ENCODE data around the gene UNC79.

UNC79 gene

GRCh38 chr14:93606091-93606490 lies 175.4 kb downstream of the UNC79 start:
- ChIA-PET POLR2A (no interaction called here), CTCF (interaction anchor here (0.6 to 1.0 kb wide), 5 partner anchors 13 to 574 kb away, joined by 3 to 4 read pairs (median 3); no protein-coding TSS in a partner anchor)
- H3K36me3 ChIP-seq (ENCODE audit: control insufficient read depth in 2 of 2, insufficient read depth in 1 of 2, low read length in 2 of 2): no peaks in the 10 kb centered on the region
- no peak overlapping the region for H3K4me3 ChIP-seq (ENCODE audit: low read depth, low read length)
- TF ChIP-seq ZNF513 (tag by site-specific recombination; IDR thresholded peaks at IDR 0.05) (no peak), ZNF114 (tag by site-specific recombination; IDR thresholded peaks at IDR 0.05) (no peak), ZNF555 (tag by site-specific recombination; conservative IDR thresholded peaks at IDR 0.05) (no peak), PATZ1 (tag by site-specific recombination; IDR thresholded peaks at IDR 0.05) (no peak)
- no peaks in the 10 kb centered on the region for H3K9me3 ChIP-seq (ENCODE audit: control insufficient read depth, insufficient read depth, low read depth, low read length)
- H3K27ac ChIP-seq (ENCODE audit: extremely low read depth, low read depth, low read length): no peak overlapping the region
- H3K4me1 ChIP-seq (ENCODE audit: control insufficient read depth, insufficient read depth, low read length): no peaks in the 10 kb centered on the region

- Histone ChIP-seq H3K36me3 (ENCODE audit: control insufficient read depth in 2 of 2, insufficient read depth in 1 of 2, low read length in 2 of 2) (no peaks in the 10 kb centered on the region), H3K9me3 (ENCODE audit: control insufficient read depth, insufficient read depth, low read depth, low read length) (no peaks in the 10 kb centered on the region), H3K4me1 (ENCODE audit: control insufficient read depth, insufficient read depth, low read length) (no peaks in the 10 kb centered on the region), H3K27ac (ENCODE audit: extremely low read depth, low read depth, low read length) (no peak overlapping the region), H3K4me3 (ENCODE audit: low read depth, low read length) (no peak overlapping the region)
- TF ChIP-seq ZNF654 (tag by site-specific recombination; IDR thresholded peaks at IDR 0.05; ENCODE audit: low read depth) (peak; percentile 85), ZNF660 (tag by site-specific recombination; IDR thresholded peaks at IDR 0.05) (0 out of 2 replicates have a peak, but pooled peaks have one; percentile 45), ZNF585B (tag by site-specific recombination; IDR thresholded peaks at IDR 0.05) (no peak), CTCF (tag by site-specific recombination; IDR thresholded peaks at IDR 0.05) (peak; percentile 28; the same call in 1 of the 2 replicates)
- POLR2A ChIA-PET: no interaction called here
- CTCF ChIA-PET: interaction anchor here (0.7 to 1.8 kb wide), 11 partner anchors 10 to 506 kb away, joined by 3 to 7 read pairs (median 4); no protein-coding TSS in a partner anchor
Observed at GRCh38 chr14:93619176-93619793, 188.5 kb downstream of the UNC79 start.

- CTCF ChIA-PET: interaction anchor here (1.5 kb wide), 1 partner anchor 8 kb away, joined by 3 read pairs; no protein-coding TSS in a partner anchor
Observed at GRCh38 chr14:93628048-93628447, 197.3 kb downstream of the UNC79 start.

More at GRCh38 chr14:93628048-93628447, 197.3 kb downstream of the UNC79 start:
- Histone ChIP-seq H3K4me1 (ENCODE audit: control insufficient read depth, insufficient read depth, low read length) (no peaks in the 10 kb centered on the region), H3K4me3 (ENCODE audit: low read depth, low read length) (no peak overlapping the region), H3K27ac (ENCODE audit: extremely low read depth, low read depth, low read length) (no peak overlapping the region), H3K36me3 (ENCODE audit: control insufficient read depth in 2 of 2, insufficient read depth in 1 of 2, low read length in 2 of 2) (no peaks in the 10 kb centered on the region), H3K9me3 (ENCODE audit: control insufficient read depth, insufficient read depth, low read depth, low read length) (no peaks in the 10 kb centered on the region)
- no peak for TF ChIP-seq BCL6B (tag by site-specific recombination; IDR thresholded peaks at IDR 0.05)
- no peak for TF ChIP-seq TSHZ1 (tag by site-specific recombination; IDR thresholded peaks at IDR 0.05; ENCODE audit: borderline replicate concordance)
- no peak for TF ChIP-seq ZNF354C (tag by site-specific recombination; IDR thresholded peaks at IDR 0.05; ENCODE audit: borderline replicate concordance, low read depth)
- TF ChIP-seq MZF1 (tag by site-specific recombination; IDR thresholded peaks at IDR 0.05; ENCODE audit: borderline replicate concordance): no peak
- POLR2A ChIA-PET: no interaction called here

All from HEK293 (cell line).